ENCODE data around the gene C2CD3. TPM values are rescaled to one million over a fixed set of nuclear protein-coding genes. Genes with fewer than 3 reads are reported as not detected.

Gene C2CD3
- total and polyA plus RNA-seq, 9 of the 15 experiments (the other 6 are each of a cell fraction or from before 2014, with no cell fraction given) = 4.4 to 20.2 (median 15.4) TPM

DNA sequence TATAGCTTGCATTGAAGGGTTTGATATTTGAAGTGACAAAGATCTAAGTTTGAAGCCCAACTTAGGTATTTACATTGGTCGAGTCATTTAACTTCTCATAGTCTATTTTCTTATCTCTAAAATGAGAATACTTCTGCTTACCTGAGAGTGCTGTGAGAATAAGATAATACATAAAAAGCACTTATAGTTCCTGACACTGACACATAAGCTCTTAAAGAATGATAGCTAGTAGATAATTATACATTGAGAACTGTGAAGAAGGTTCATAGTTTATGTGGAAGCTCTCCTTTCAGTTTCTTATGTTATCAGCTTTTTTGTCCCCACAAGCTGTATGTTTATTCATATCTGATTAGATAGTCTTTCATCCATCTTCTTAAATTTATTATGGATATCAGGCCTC lies 5.1 kb upstream of the C2CD3 start (continued):
- TF ChIP-seq TAL1 (IDR thresholded peaks at IDR 0.05) = peak; percentile 91
- no peak for TF ChIP-seq ZNF3 (CRISPR knock-in tag; IDR thresholded peaks at IDR 0.05)
- no peak for TF ChIP-seq ZNF347 (CRISPR knock-in tag; IDR thresholded peaks at IDR 0.05; ENCODE audit: low read depth)
- peak; percentile 64 for TF ChIP-seq EP300 (IDR thresholded peaks at IDR 0.05; ENCODE audit: low read length)
- TF ChIP-seq ZNF639 (CRISPR knock-in tag; conservative IDR thresholded peaks at IDR 0.05 in 1 of 2, IDR thresholded peaks at IDR 0.05 in 1 of 2) = no peak
- TF ChIP-seq SP2 (IDR thresholded peaks at IDR 0.05; ENCODE audit: extremely low read depth, low read depth, low read length, poor library complexity, severe bottlenecking) = no peak
- no peak for TF ChIP-seq SP1 (CRISPR knock-in tag; IDR thresholded peaks at IDR 0.05)
- no peak for TF ChIP-seq MXI1 (IDR thresholded peaks at IDR 0.05; ENCODE audit: low read depth, low read length)
- no peak for TF ChIP-seq CHAMP1 (IDR thresholded peaks at IDR 0.05)
- TF ChIP-seq TCF3 (CRISPR knock-in tag; IDR thresholded peaks at IDR 0.05) = peak; percentile 73
- no peak for TF ChIP-seq PHF21A (IDR thresholded peaks at IDR 0.05; ENCODE audit: borderline replicate concordance, low read depth)
- TF ChIP-seq NCOA2 (IDR thresholded peaks at IDR 0.05; ENCODE audit: partially characterized antibody in 2 of 2) = no peak
- TF ChIP-seq ZNF140 (CRISPR knock-in tag; IDR thresholded peaks at IDR 0.05) = no peak
- TF ChIP-seq HOXB6 (CRISPR knock-in tag; IDR thresholded peaks at IDR 0.05; ENCODE audit: borderline replicate concordance) = no peak
- TF ChIP-seq SIRT6 (IDR thresholded peaks at IDR 0.05; ENCODE audit: low read depth, low read length) = no peak
- peak; percentile 84; the same call in 1 of the 2 replicates for TF ChIP-seq SMARCE1 (IDR thresholded peaks at IDR 0.05)
- TF ChIP-seq, protein P1, sequence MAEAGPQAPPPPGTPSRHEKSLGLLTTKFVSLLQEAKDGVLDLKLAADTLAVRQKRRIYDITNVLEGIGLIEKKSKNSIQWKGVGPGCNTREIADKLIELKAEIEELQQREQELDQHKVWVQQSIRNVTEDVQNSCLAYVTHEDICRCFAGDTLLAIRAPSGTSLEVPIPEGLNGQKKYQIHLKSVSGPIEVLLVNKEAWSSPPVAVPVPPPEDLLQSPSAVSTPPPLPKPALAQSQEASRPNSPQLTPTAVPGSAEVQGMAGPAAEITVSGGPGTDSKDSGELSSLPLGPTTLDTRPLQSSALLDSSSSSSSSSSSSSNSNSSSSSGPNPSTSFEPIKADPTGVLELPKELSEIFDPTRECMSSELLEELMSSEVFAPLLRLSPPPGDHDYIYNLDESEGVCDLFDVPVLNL (CRISPR knock-in tag; IDR thresholded peaks at IDR 0.05; ENCODE audit: low read depth) = no peak
- peak; percentile 91 for TF ChIP-seq ARID1B (IDR thresholded peaks at IDR 0.05)
- no peak for TF ChIP-seq E4F1 (CRISPR knock-in tag; IDR thresholded peaks at IDR 0.05; ENCODE audit: borderline replicate concordance)
- TF ChIP-seq FOXK2 (conservative IDR thresholded peaks at IDR 0.05 in 1 of 2, IDR thresholded peaks at IDR 0.05 in 1 of 2; ENCODE audit: low read depth in 2 of 2) = no peak
- TF ChIP-seq, protein P2, sequence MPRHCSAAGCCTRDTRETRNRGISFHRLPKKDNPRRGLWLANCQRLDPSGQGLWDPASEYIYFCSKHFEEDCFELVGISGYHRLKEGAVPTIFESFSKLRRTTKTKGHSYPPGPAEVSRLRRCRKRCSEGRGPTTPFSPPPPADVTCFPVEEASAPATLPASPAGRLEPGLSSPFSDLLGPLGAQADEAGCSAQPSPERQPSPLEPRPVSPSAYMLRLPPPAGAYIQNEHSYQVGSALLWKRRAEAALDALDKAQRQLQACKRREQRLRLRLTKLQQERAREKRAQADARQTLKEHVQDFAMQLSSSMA (CRISPR knock-in tag; IDR thresholded peaks at IDR 0.05) = no peak
- TF ChIP-seq MTA2 (IDR thresholded peaks at IDR 0.05; ENCODE audit: low read depth) = peak; percentile 77
